IMR-90 (cell line): ENCODE results near the gene PPP1R13B.

Experiments used
- BHLHE40 ChIP-seq: fragments of 150-350 bp; IDR thresholded peaks from 2 replicates; pipeline ENCODE4 v1.6.1; 2016; ENCODE audit warnings: mild to moderate bottlenecking, low read depth, low read length
- CEBPB ChIP-seq: IDR thresholded peaks from 2 replicates; pipeline ENCODE4 v1.6.1; 2012; ENCODE audit warnings: low read depth, low read length, improper control_type of control experiment
- CHD1 ChIP-seq: IDR thresholded peaks from 2 replicates; pipeline ENCODE4 v1.6.1; 2012; ENCODE audit warnings: low read depth, low read length, improper control_type of control experiment
- CTCF ChIP-seq: conservative IDR thresholded peaks from 2 replicates; pipeline ENCODE4 v1.5.1; 2012; ENCODE audit warnings: mild to moderate bottlenecking, low read depth, low read length, improper control_type of control experiment
- FOS ChIP-seq: fragments of 150-350 bp; IDR thresholded peaks from 2 replicates; pipeline ENCODE4 v1.6.1; 2016; ENCODE audit warnings: low read depth, low read length
- MAFK ChIP-seq: IDR thresholded peaks from 2 replicates; pipeline ENCODE4 v1.6.1; 2012; ENCODE audit warnings: low read depth, low read length, improper control_type of control experiment
- MXI1 ChIP-seq: IDR thresholded peaks from 2 replicates; pipeline ENCODE4 v1.6.1; 2012; ENCODE audit warnings: low read depth, mild to moderate bottlenecking, low read length, moderate library complexity, borderline replicate concordance
- POLR2A ChIP-seq: IDR thresholded peaks from 2 replicates; pipeline ENCODE4 v1.6.1; 2012; ENCODE audit warnings: mild to moderate bottlenecking, low read depth, low read length
- RAD21 ChIP-seq: IDR thresholded peaks from 2 replicates; pipeline ENCODE4 v1.6.1; 2012; ENCODE audit warnings: low read length, improper control_type of control experiment
- RCOR1 ChIP-seq: IDR thresholded peaks from 2 replicates; pipeline ENCODE4 v1.6.1; 2012; ENCODE audit warnings: mild to moderate bottlenecking, low read length, improper control_type of control experiment; ENCODE audit not compliant: insufficient replicate concordance
- RFX5 ChIP-seq: IDR thresholded peaks from 2 replicates; pipeline ENCODE4 v1.8.0; 2012; ENCODE audit warnings: low read depth, mild to moderate bottlenecking, low read length, moderate library complexity
- SMC3 ChIP-seq: fragments of 150-350 bp; IDR thresholded peaks from 2 replicates; pipeline ENCODE4 v1.6.1; 2016; ENCODE audit warnings: low read depth, mild to moderate bottlenecking, antibody characterized with exemption, low read length, moderate library complexity
- TF ChIP-seq, protein P1 (sequence below): fragments of 150-350 bp; IDR thresholded peaks from 2 replicates; pipeline ENCODE4 v1.6.1; 2017; ENCODE audit warnings: mild to moderate bottlenecking, antibody characterized with exemption, low read length, low read depth
- TF ChIP-seq, protein P2 (sequence below): fragments of 150-350 bp; IDR thresholded peaks from 2 replicates; pipeline ENCODE4 v1.6.1; 2016; ENCODE audit warnings: low read depth, mild to moderate bottlenecking, low read length, moderate library complexity, borderline replicate concordance

GRCh38 chr14:103724116-103724515, 123.3 kb downstream of the PPP1R13B start:
- TF ChIP-seq, protein P1, sequence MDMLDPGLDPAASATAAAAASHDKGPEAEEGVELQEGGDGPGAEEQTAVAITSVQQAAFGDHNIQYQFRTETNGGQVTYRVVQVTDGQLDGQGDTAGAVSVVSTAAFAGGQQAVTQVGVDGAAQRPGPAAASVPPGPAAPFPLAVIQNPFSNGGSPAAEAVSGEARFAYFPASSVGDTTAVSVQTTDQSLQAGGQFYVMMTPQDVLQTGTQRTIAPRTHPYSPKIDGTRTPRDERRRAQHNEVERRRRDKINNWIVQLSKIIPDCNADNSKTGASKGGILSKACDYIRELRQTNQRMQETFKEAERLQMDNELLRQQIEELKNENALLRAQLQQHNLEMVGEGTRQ, result no peak
- TF ChIP-seq CTCF, result no peak
- no peak for TF ChIP-seq RAD21
- no peak for TF ChIP-seq RCOR1
- no peak for TF ChIP-seq MXI1
- no peak for TF ChIP-seq SMC3
- TF ChIP-seq CEBPB, result no peak
- TF ChIP-seq POLR2A, result no peak
- TF ChIP-seq FOS, result no peak
- no peak for TF ChIP-seq RFX5
- TF ChIP-seq BHLHE40, result no peak
- TF ChIP-seq, protein P2, sequence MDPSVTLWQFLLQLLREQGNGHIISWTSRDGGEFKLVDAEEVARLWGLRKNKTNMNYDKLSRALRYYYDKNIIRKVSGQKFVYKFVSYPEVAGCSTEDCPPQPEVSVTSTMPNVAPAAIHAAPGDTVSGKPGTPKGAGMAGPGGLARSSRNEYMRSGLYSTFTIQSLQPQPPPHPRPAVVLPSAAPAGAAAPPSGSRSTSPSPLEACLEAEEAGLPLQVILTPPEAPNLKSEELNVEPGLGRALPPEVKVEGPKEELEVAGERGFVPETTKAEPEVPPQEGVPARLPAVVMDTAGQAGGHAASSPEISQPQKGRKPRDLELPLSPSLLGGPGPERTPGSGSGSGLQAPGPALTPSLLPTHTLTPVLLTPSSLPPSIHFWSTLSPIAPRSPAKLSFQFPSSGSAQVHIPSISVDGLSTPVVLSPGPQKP, result no peak
- no peak for TF ChIP-seq CHD1
- TF ChIP-seq MAFK, result no peak
